Stomach (tissue), 9 donors: Measurements from ENCODE around the gene NCOA3. TPM values are rescaled to one million over a fixed set of nuclear protein-coding genes. Genes with fewer than 3 reads are reported as not detected.

Source experiments
- DNase-seq, 2 donors: peaks; one replicate each; pipeline versions ENCODE4 v3.0.0 to v3.0.0-alpha.2; 2013 to 2019
- H3K27ac ChIP-seq, 5 donors: fragments of 200-600 bp in 4 of 5; sonication (generic) in 4 of 5; one replicate each; pipeline ENCODE4 v1.5.1; 2013 to 2019; ENCODE audit warnings: mild to moderate bottlenecking in 1 of 5, moderate library complexity in 1 of 5
- H3K27me3 ChIP-seq, 3 donors: fragments of 200-600 bp; sonication (generic); one replicate each; pipeline ENCODE4 v1.5.1; 2017 to 2019; ENCODE audit warnings: mixed run types in 1 of 3
- H3K36me3 ChIP-seq, 4 donors: fragments of 200-600 bp; sonication (generic); 1 replicate in 3 of 4; 2 replicates in 1 of 4; pipeline ENCODE4 v1.5.1; 2016 to 2019
- H3K4me1 ChIP-seq, 4 donors: fragments of 200-600 bp; sonication (generic); one replicate each; pipeline ENCODE4 v1.5.1; 2016 to 2019
- H3K4me3 ChIP-seq, 4 donors: fragments of 200-600 bp; sonication (generic) in 3 of 4; one replicate each; pipeline ENCODE4 v1.5.1; 2016 to 2019; ENCODE audit warnings: mild to moderate bottlenecking in 1 of 4
- H3K9me3 ChIP-seq, 4 donors: fragments of 200-600 bp; sonication (generic); one replicate each; pipeline ENCODE4 v1.5.1; 2016 to 2019
- CTCF ChIP-seq, 7 experiments: fragments of 450-650 bp in 4 of 7; fragments of 200-600 bp in 3 of 7; sonication (generic) in 3 of 7; IDR thresholded peaks; one replicate each; pipeline ENCODE4 v1.5.1; 2016 to 2019; ENCODE audit warnings: antibody characterized with exemption in 7 of 7, control low read depth in 2 of 7, mild to moderate bottlenecking in 1 of 7
- EP300 ChIP-seq: sonication (generic); formaldehyde crosslinking; IDR thresholded peaks from one replicate; pipeline ENCODE4 v1.6.1; 2017; ENCODE audit warnings: antibody characterized with exemption
- POLR2A ChIP-seq, 4 donors: fragments of 450-650 bp; IDR thresholded peaks; one replicate each; pipeline ENCODE4 v1.6.1; 2016; ENCODE audit warnings: antibody characterized with exemption in 4 of 4, control low read depth in 2 of 4, mild to moderate bottlenecking in 1 of 4, moderate library complexity in 1 of 4
- POLR2AphosphoS5 ChIP-seq, 3 donors: sonication (generic); formaldehyde crosslinking; IDR thresholded peaks; one replicate each; pipeline ENCODE4 v1.6.1; 2016; ENCODE audit warnings: antibody characterized with exemption in 3 of 3
- WGBS, 5 donors: extraction: QIAGEN DNeasy Blood & Tissue Kit in 3 of 5; methylation state at CpG; one replicate each; pipeline versions ENCODE4 v1.1.5 to v1.1.7; 2013 to 2018; 5-methylcytosine and 5-hydroxymethylcytosine counted together
- intact Hi-C: fragments of 100-400 bp; cut with DNase I; formaldehyde crosslinking; loops from one replicate; pipeline ENCODE4 v1.15.1; 2023; ENCODE audit warnings: low total_unique reads
- polyA plus RNA-seq, 3 donors: library from polyadenylated mRNA; stranded (reverse); fragments of 200-250 nt; gene quantifications; one replicate each; pipeline ENCODE4 v1.2.3, GENCODE V29; 2013
- total RNA-seq, 5 donors: library from RNA; depleted of rRNA; stranded (reverse); fragments of >200 nt; gene quantifications; one replicate each; pipeline versions ENCODE4 v1.1.0 to v1.2.3, GENCODE V29; 2014 to 2016
- donor health status: healthy with polysubstance abuse.
- donor health status: Bipolar disorder and iron deficiency.
- donor health status: healthy.

Gene NCOA3
- total and polyA plus RNA-seq, 8 donors: 4.1 to 60.8 (median 16.3) TPM

DNA sequence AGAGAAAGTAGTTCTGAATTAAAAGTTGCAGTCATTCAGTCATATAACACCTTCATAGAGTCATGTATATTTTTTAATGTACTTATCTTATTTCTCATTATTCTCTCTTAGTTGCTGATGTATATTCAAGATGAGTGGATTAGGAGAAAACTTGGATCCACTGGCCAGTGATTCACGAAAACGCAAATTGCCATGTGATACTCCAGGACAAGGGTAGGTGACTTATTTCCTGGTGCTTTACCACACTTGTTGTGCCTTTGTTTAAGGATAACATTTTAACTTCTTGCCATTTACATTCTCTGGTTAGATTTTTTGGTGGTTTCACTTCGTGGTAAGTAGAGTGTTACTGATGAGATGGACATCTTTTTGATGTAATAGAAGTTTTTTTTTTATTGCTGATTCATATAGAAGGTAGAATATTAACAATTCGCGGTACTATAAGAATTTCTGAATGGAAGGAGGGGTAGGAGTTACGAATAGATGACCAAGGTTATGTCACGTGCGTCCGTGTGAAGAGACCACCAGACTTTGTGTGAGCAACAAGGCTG is 120.5 kb downstream of the NCOA3 start:
- TF ChIP-seq POLR2A (IDR thresholded peaks at IDR 0.05): no peak
- no peak for TF ChIP-seq EP300
- TF ChIP-seq POLR2AphosphoS5 (IDR thresholded peaks at IDR 0.05): no peak
- no peak for TF ChIP-seq CTCF (IDR thresholded peaks at IDR 0.05)
- peaks cover 6 to 53% (median 48%) of the 10 kb centered on the region in 4 donors for H3K36me3 ChIP-seq
- no peaks in the 10 kb centered on the region for H3K27me3 ChIP-seq
- peaks cover 0 to 16% (median 0%) of the 10 kb centered on the region in 4 donors for H3K4me1 ChIP-seq
- H3K27ac ChIP-seq: no peak overlapping the region
- H3K9me3 ChIP-seq: no peaks in the 10 kb centered on the region
- intact Hi-C loops: loop anchor here (10.0 kb wide), 2 partner anchors 227 to 357 kb away; no protein-coding TSS in a partner anchor
- 88 to 97% (median 90%) methylated on average over 9 of the region's 9 CpGs for WGBS, 5 donors
- no peak for DNase-seq
- no peak overlapping the region for H3K4me3 ChIP-seq

- Histone ChIP-seq H3K9me3 (no peaks in the 10 kb centered on the region), H3K36me3 (peaks cover 6 to 63% (median 58%) of the 10 kb centered on the region in 4 donors), H3K4me1 (peaks cover 0 to 16% (median 0%) of the 10 kb centered on the region in 4 donors), H3K27me3 (no peaks in the 10 kb centered on the region), H3K27ac (no peak overlapping the region), H3K4me3 (no peak overlapping the region)
- 55 to 65% (median 60%) methylated on average over 2 of the region's 2 CpGs for WGBS, 5 donors
- no peak for DNase-seq
- no peak for TF ChIP-seq POLR2AphosphoS5 (IDR thresholded peaks at IDR 0.05)
- TF ChIP-seq CTCF (IDR thresholded peaks at IDR 0.05): no peak
- TF ChIP-seq POLR2A (IDR thresholded peaks at IDR 0.05): no peak
- intact Hi-C loops: loop anchor here (10.0 kb wide), 2 partner anchors 228 to 358 kb away; no protein-coding TSS in a partner anchor
Observed at GRCh38 chr20:47623206-47623605, 121.5 kb downstream of the NCOA3 start.

- Histone ChIP-seq H3K27me3 (no peaks in the 10 kb centered on the region), H3K36me3 (peaks cover 6 to 100% (median 94%) of the 10 kb centered on the region in 4 donors), H3K27ac (no peak overlapping the region), H3K4me3 (no peak overlapping the region), H3K4me1 (peaks cover 0 to 13% (median 0%) of the 10 kb centered on the region in 4 donors), H3K9me3 (no peaks in the 10 kb centered on the region)
- TF ChIP-seq EP300: no peak
- no peak for TF ChIP-seq CTCF (IDR thresholded peaks at IDR 0.05)
- TF ChIP-seq POLR2A (IDR thresholded peaks at IDR 0.05): no peak
- no peak for TF ChIP-seq POLR2AphosphoS5 (IDR thresholded peaks at IDR 0.05)
- 90 to 93% (median 92%) methylated on average over 4 of the region's 4 CpGs for WGBS, 5 donors
- intact Hi-C loops: loop anchor here (10.0 kb wide), 2 partner anchors 233 to 363 kb away; no protein-coding TSS in a partner anchor
- no peak for DNase-seq
Observed at GRCh38 chr20:47627540-47627939, 125.9 kb downstream of the NCOA3 start.

GRCh38 chr20:47629907-47630306 is 128.2 kb downstream of the NCOA3 start:
- no peak for DNase-seq
- Histone ChIP-seq H3K27ac (no peak overlapping the region), H3K9me3 (no peaks in the 10 kb centered on the region), H3K36me3 (peaks cover 3 to 96% (median 93%) of the 10 kb centered on the region in 4 donors), H3K27me3 (no peaks in the 10 kb centered on the region), H3K4me3 (no peak overlapping the region), H3K4me1 (no peaks in the 10 kb centered on the region)
- TF ChIP-seq CTCF (IDR thresholded peaks at IDR 0.05) (no peak), POLR2A (IDR thresholded peaks at IDR 0.05) (no peak), POLR2AphosphoS5 (IDR thresholded peaks at IDR 0.05) (no peak), EP300 (no peak)
- WGBS, 5 donors: 86 to 91% (median 88%) methylated on average over 2 of the region's 2 CpGs
- intact Hi-C loops: loop anchor here (10.0 kb wide), 2 partner anchors 235 to 365 kb away; no protein-coding TSS in a partner anchor
